Parathyroid adenoma (tissue), 2 donors: ENCODE measurements around the gene NPC1L1.

Source experiments
- H2AFZ ChIP-seq: fragments of 300-600 bp; sonication (generic); one replicate; pipeline ENCODE4 v1.7.0; 2017; ENCODE audit warnings: antibody characterized with exemption, mild to moderate bottlenecking
- H3K27ac ChIP-seq: fragments of 300-600 bp; sonication (generic); one replicate; pipeline ENCODE4 v1.7.0; 2017
- H3K27me3 ChIP-seq: fragments of 300-600 bp; sonication (generic); one replicate; pipeline ENCODE4 v1.7.0; 2017; ENCODE audit warnings: low read length; ENCODE audit not compliant: control insufficient read depth, insufficient read depth
- H3K36me3 ChIP-seq: fragments of 300-600 bp; sonication (generic); one replicate; pipeline ENCODE4 v1.7.0; 2017; ENCODE audit warnings: low read length; ENCODE audit not compliant: control insufficient read depth, insufficient read depth
- H3K4me1 ChIP-seq: fragments of 300-600 bp; sonication (generic); one replicate; pipeline ENCODE4 v1.7.0; 2017; ENCODE audit warnings: control low read depth
- H3K4me2 ChIP-seq: fragments of 300-600 bp; sonication (generic); one replicate; pipeline ENCODE4 v1.7.0; 2017; ENCODE audit warnings: low read length
- H3K4me3 ChIP-seq: fragments of 300-600 bp; sonication (generic); one replicate; pipeline ENCODE4 v1.7.0; 2017; ENCODE audit warnings: low read depth, low read length
- H3K79me2 ChIP-seq: fragments of 300-600 bp; sonication (generic); one replicate; pipeline ENCODE4 v1.7.0; 2017; ENCODE audit warnings: control low read depth
- H3K9ac ChIP-seq: fragments of 300-600 bp; sonication (generic); one replicate; pipeline ENCODE4 v1.7.0; 2017; ENCODE audit warnings: mild to moderate bottlenecking
- H3K9me3 ChIP-seq: fragments of 300-600 bp; sonication (generic); one replicate; pipeline ENCODE4 v1.7.0; 2017; ENCODE audit warnings: low read length; ENCODE audit not compliant: control insufficient read depth
- CTCF ChIP-seq: fragments of 300-600 bp; sonication (generic); IDR thresholded peaks from one replicate; pipeline ENCODE4 v1.7.0; 2017; ENCODE audit warnings: antibody characterized with exemption, mild to moderate bottlenecking
- donor health status: primary hyperparathyroidism.

Gene NPC1L1

GRCh38 chr7:44574287-44574872, 33.2 kb upstream of the NPC1L1 start:
- H3K36me3 ChIP-seq: no peaks in the 10 kb centered on the region
- peak overlapping the region; percentile 39 for H3K9ac ChIP-seq
- peak overlapping the region; percentile 82 for H3K4me3 ChIP-seq
- peak overlapping the region; percentile 82 for H2AFZ ChIP-seq
- TF ChIP-seq CTCF: no peak
- peak overlapping the region; percentile 90 for H3K4me2 ChIP-seq
- no peaks in the 10 kb centered on the region for H3K27me3 ChIP-seq
- peaks cover 18% of the 10 kb centered on the region for H3K4me1 ChIP-seq
- H3K9me3 ChIP-seq: no peaks in the 10 kb centered on the region
- H3K27ac ChIP-seq: peak overlapping the region; percentile 86
- H3K79me2 ChIP-seq: peaks cover 37% of the 10 kb centered on the region

DNA sequence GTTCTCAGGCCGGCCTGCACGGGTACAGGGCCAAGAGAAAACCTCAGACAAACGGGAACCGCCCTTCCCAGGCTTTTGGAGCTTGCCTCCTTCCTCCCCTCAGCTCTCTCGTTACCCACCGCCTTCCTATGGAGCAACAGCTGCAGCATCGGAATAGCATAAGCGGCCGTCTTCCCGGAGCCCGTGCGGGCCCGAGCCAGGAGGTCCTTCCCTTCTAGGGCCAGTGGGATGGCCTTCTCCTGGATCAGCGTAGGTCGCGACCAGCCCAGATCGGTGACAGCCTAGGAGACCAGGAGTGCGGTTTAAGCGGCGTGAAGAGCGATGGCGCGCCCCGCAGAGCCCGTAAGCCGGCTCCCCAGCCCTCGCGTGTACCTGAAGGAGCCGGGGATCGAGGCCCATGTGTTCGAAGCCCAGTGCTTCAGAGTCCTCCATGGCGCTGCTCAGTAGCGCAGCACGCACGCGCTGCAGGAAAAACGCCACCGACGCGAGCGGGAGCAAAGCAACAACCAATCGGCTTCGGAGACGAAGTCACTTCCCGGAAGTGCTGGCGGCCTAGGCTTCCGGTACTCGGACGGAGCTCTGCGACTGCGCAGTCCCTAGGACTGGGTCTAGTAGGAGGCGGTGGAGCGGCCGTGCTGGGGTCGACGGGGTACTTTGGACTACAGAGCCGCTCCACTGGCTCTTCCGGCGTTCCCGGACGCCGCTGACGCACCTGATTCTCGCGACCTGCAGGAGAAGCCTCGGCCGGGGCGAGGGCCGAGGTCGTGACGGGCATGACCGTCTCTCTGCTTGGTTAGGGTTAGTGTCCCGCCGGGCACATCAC, 32.5 kb upstream of the NPC1L1 start, which contains the start of gene DDX56:
Gene DDX56 (minus strand): TSS at position 445 of the 823 bp plus-strand sequence. CDS start 13 bp downstream, at position 432.
- Histone ChIP-seq H3K36me3 (no peaks in the 10 kb centered on the region), H3K27ac (peak within 1 kb of the TSS; percentile 86)

DNA sequence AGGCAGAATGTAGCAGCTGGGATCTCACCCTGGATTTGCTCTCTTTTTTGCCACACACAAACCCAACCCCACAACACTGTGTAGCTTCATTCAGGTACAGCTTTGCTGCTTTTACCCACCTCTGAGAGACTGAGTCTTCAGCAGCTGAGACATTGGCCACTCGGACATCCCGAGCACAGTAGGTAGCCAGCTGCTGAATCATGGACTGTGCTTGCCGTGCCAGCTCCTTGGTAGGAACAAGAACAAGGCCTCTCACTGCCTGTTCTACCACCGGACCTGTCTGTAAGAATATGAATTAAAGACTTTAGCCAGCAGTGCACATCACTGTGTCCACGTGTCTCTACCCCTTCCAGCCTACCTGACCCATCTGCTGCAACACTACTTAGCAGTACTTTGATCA, 31.6 kb upstream of the NPC1L1 start:
- H3K9ac ChIP-seq: no peak overlapping the region
- no peaks in the 10 kb centered on the region for H3K36me3 ChIP-seq
- no peak overlapping the region for H2AFZ ChIP-seq
- peaks cover 24% of the 10 kb centered on the region for H3K4me1 ChIP-seq
- no peaks in the 10 kb centered on the region for H3K9me3 ChIP-seq
- no peak for TF ChIP-seq CTCF
- H3K27ac ChIP-seq: no peak overlapping the region
- peaks cover 36% of the 10 kb centered on the region for H3K79me2 ChIP-seq
- no peaks in the 10 kb centered on the region for H3K27me3 ChIP-seq
- H3K4me2 ChIP-seq: peak overlapping the region; percentile 90
- H3K4me3 ChIP-seq: peak overlapping the region; percentile 82

More for the DNA sequence above, 32.5 kb upstream of the NPC1L1 start, which contains the start of gene DDX56:
- Histone ChIP-seq H3K27me3 (no peaks in the 10 kb centered on the region), H3K9ac (peak within 1 kb of the TSS; percentile 39), H3K4me2 (peak within 1 kb of the TSS; percentile 90), H3K79me2 (peaks cover 36% of the 10 kb centered on the region), H3K9me3 (no peaks in the 10 kb centered on the region), H3K4me3 (peak within 1 kb of the TSS; percentile 82), H2AFZ (peak within 1 kb of the TSS; percentile 82), H3K4me1 (peaks cover 20% of the 10 kb centered on the region)
- TF ChIP-seq CTCF: no peak

- H3K4me1 ChIP-seq: peaks cover 24% of the 10 kb centered on the region
- no peak overlapping the region for H3K4me2 ChIP-seq
- no peak overlapping the region for H3K9ac ChIP-seq
- TF ChIP-seq CTCF: no peak
- H3K27ac ChIP-seq: no peak overlapping the region
- H3K4me3 ChIP-seq: no peak overlapping the region
- no peaks in the 10 kb centered on the region for H3K9me3 ChIP-seq
- peaks cover 19% of the 10 kb centered on the region for H3K79me2 ChIP-seq
- no peaks in the 10 kb centered on the region for H3K27me3 ChIP-seq
- no peak overlapping the region for H2AFZ ChIP-seq
- no peaks in the 10 kb centered on the region for H3K36me3 ChIP-seq
These were observed 28.8 kb upstream of the NPC1L1 start for GRCh38 chr7:44569959-44570358.
